Spleen (tissue), 11 donors: ENCODE data around the gene NOPCHAP1. TPM values are rescaled to one million over a fixed set of nuclear protein-coding genes. Genes with fewer than 3 reads are reported as not detected.
"Not testable (repeated sequence)": the region's sequence is repeated elsewhere in the genome, so short reads cannot be mapped to it uniquely, and the experiment has no call there.

Experiments
- DNase-seq: peaks from one replicate; pipeline ENCODE4 v3.0.0-alpha.2; 2020
- H3K27ac ChIP-seq, 8 donors: fragments of 200-600 bp; sonication (generic) in 7 of 8; 1 replicate in 4 of 8; 2 replicates in 4 of 8; pipeline versions ENCODE4 v1.5.0 to v1.8.0; 2016 to 2021; ENCODE audit warnings: inconsistent platforms in 4 of 8, mild to moderate bottlenecking in 4 of 8, moderate library complexity in 1 of 8
- H3K27me3 ChIP-seq, 7 donors: fragments of 200-600 bp; sonication (generic) in 6 of 7; replicated peaks in 1 of 7; 1 replicate in 4 of 7; 2 replicates in 3 of 7; pipeline versions ENCODE4 v1.5.0 to v1.8.0; 2016 to 2021; ENCODE audit warnings: inconsistent platforms in 3 of 7, mild to moderate bottlenecking in 1 of 7
- H3K36me3 ChIP-seq, 6 donors: fragments of 200-600 bp; sonication (generic) in 5 of 6; 1 replicate in 4 of 6; 2 replicates in 2 of 6; pipeline versions ENCODE4 v1.5.0 to v1.8.0; 2016 to 2021; ENCODE audit warnings: inconsistent platforms in 2 of 6
- H3K4me1 ChIP-seq, 6 donors: fragments of 200-600 bp; sonication (generic) in 5 of 6; 1 replicate in 3 of 6; 2 replicates in 3 of 6; pipeline versions ENCODE4 v1.5.0 to v1.8.0; 2016 to 2021; ENCODE audit warnings: inconsistent platforms in 3 of 6
- H3K4me3 ChIP-seq, 8 donors: fragments of 200-600 bp; sonication (generic) in 7 of 8; 1 replicate in 4 of 8; 2 replicates in 4 of 8; pipeline versions ENCODE4 v1.5.0 to v1.8.0; 2016 to 2021; ENCODE audit warnings: inconsistent platforms in 4 of 8, mild to moderate bottlenecking in 4 of 8, moderate library complexity in 2 of 8
- H3K9me3 ChIP-seq, 8 donors: fragments of 200-600 bp; sonication (generic) in 7 of 8; 1 replicate in 4 of 8; 2 replicates in 4 of 8; pipeline versions ENCODE4 v1.5.0 to v1.8.0; 2016 to 2021; ENCODE audit warnings: inconsistent platforms in 4 of 8
- POLR2A ChIP-seq, 3 donors: fragments of 450-650 bp; IDR thresholded peaks; one replicate each; pipeline ENCODE4 v1.5.1; 2017; ENCODE audit warnings: antibody characterized with exemption in 3 of 3, mild to moderate bottlenecking in 1 of 3
- POLR2AphosphoS5 ChIP-seq, 3 donors: sonication (generic); formaldehyde crosslinking; IDR thresholded peaks; one replicate each; pipeline ENCODE4 v1.5.1; 2017; ENCODE audit warnings: antibody characterized with exemption in 3 of 3
- WGBS, 5 donors: extraction: QIAGEN DNeasy Blood & Tissue Kit in 3 of 5; methylation state at CpG; one replicate each; pipeline versions ENCODE4 v1.1.5 to v1.1.7; 2013 to 2018; 5-methylcytosine and 5-hydroxymethylcytosine counted together
- intact Hi-C: fragments of 100-400 bp; cut with DNase I; formaldehyde crosslinking; loops from one replicate; pipeline ENCODE4 v1.15.0; 2023; ENCODE audit warnings: low total_unique reads
- polyA plus RNA-seq, 3 donors: library from polyadenylated mRNA; stranded (reverse); fragments of 200-250 nt; gene quantifications; one replicate each; pipeline ENCODE4 v1.2.1, GENCODE V29; 2013
- total RNA-seq, 7 donors: library from RNA; depleted of rRNA in 3 of 7; stranded (reverse); fragments of >200 nt in 3 of 7; fragmentation: NEBNext Ultra II Directional in 4 of 7; extraction: Animal tissue kit (Norgen Biotek cat#: 25700) in 4 of 7; gene quantifications; one replicate each; pipeline versions ENCODE4 v1.1.0 to v1.2.1, GENCODE V29; 2016 to 2021
- TF ChIP-seq, protein P1 (sequence below), 11 experiments: fragments of 200-600 bp in 7 of 11; fragments of 450-650 bp in 4 of 11; sonication (generic) in 4 of 11; IDR thresholded peaks in 8 of 11; conservative IDR thresholded peaks in 3 of 11; 1 replicate in 7 of 11; 2 replicates in 4 of 11; pipeline versions ENCODE4 v1.4.0 to v1.8.0; 2016 to 2021; ENCODE audit warnings: antibody characterized with exemption in 11 of 11, inconsistent platforms in 4 of 11, mild to moderate bottlenecking in 1 of 11
- donor health status: healthy with polysubstance abuse.
- donor health status: DM: no; HTN: no; CAD: no; lungs with moderate emphysema.
- donor health status: DM: no; HTN: no; CAD: no.
- donor health status: Bipolar disorder and iron deficiency.
- donor health status: healthy.
- donor health status: DM: no; HTN: no; CAD: no.
- donor health status: DM: yes; HTN: yes; CAD: no.

Gene NOPCHAP1
- total and polyA plus RNA-seq, 10 donors, result 2.5 to 15.1 (median 10.8) TPM

DNA sequence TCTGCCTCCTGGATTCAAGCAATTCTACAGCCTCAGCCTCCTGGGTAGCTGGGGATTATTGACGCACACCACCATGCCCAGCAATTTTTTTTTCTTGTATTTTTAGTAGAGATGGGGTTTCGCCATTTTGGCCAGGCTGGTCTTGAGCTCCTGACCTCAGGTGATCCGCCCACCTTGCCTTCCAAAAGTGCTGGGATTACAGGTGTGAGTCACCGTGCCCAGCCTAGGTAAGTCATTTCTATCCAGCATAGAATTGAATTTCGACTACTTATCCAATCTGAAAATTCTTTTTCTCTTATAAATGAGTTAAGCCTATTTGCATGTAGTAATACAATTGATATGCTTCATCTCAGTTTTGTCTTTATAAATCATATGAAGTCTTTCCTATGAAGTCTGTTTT lies 12.9 kb upstream of the NOPCHAP1 start:
- 91 to 97% (median 92%) methylated on average over 5 of the region's 5 CpGs for WGBS, 5 donors
- intact Hi-C loops, result no loop called here
- H3K4me3 ChIP-seq, result no peak overlapping the region
- no peak overlapping the region for H3K27ac ChIP-seq
- TF ChIP-seq POLR2A (IDR thresholded peaks at IDR 0.05) (no peak), POLR2AphosphoS5 (IDR thresholded peaks at IDR 0.05) (no peak)
- TF ChIP-seq, protein P1, sequence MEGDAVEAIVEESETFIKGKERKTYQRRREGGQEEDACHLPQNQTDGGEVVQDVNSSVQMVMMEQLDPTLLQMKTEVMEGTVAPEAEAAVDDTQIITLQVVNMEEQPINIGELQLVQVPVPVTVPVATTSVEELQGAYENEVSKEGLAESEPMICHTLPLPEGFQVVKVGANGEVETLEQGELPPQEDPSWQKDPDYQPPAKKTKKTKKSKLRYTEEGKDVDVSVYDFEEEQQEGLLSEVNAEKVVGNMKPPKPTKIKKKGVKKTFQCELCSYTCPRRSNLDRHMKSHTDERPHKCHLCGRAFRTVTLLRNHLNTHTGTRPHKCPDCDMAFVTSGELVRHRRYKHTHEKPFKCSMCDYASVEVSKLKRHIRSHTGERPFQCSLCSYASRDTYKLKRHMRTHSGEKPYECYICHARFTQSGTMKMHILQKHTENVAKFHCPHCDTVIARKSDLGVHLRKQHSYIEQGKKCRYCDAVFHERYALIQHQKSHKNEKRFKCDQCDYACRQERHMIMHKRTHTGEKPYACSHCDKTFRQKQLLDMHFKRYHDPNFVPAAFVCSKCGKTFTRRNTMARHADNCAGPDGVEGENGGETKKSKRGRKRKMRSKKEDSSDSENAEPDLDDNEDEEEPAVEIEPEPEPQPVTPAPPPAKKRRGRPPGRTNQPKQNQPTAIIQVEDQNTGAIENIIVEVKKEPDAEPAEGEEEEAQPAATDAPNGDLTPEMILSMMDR (IDR thresholded peaks at IDR 0.05 in 8 of 11, conservative IDR thresholded peaks at IDR 0.05 in 3 of 11), result no peak
- no peak for DNase-seq
- H3K27me3 ChIP-seq, result no peaks in the 10 kb centered on the region
- no peaks in the 10 kb centered on the region for H3K36me3 ChIP-seq
- no peaks in the 10 kb centered on the region for H3K9me3 ChIP-seq
- peaks cover 0 to 18% (median 0%) of the 10 kb centered on the region in 6 donors for H3K4me1 ChIP-seq

DNA sequence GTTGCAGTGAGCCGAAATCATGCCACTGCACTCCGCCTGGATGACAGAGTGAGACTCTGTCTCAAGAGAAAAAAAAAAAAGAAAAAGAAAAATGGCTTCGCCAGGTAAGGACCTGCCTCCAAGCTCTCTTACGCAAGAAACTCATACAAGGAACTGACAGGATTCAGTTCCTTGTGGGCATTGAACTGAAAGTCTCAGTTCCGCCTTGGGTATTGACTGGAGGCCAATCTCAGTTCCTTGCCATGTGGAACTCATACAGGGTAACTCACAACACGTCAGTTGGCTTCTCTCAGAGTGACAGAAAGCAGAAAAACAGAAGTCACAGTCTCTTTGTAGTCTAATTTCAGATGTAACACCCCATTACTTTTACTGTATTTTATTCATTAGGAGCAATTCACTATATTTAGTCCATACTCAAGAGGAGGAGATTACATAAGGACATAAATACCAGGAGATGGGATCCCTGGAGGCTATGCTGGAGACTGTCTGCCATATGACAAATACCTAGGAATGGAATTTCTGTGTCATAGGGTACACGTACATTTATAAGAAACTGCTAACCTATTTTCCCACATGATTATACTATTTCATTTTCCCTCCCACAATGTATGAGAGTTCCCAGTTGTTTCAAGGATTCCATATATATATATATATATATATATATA lies 11.4 kb upstream of the NOPCHAP1 start:
- H3K27ac ChIP-seq, result peak overlapping the region in 5 of 8 donors; percentile 6 to 74 (median 57)
- no peak overlapping the region for H3K4me3 ChIP-seq
- intact Hi-C loops, result no loop called here
- DNase-seq, result no peak
- no peaks in the 10 kb centered on the region for H3K27me3 ChIP-seq
- 56 to 74% (median 66%) methylated on average over 7 of the region's 7 CpGs for WGBS, 5 donors
- H3K36me3 ChIP-seq, result no peaks in the 10 kb centered on the region
- TF ChIP-seq, protein P1 (IDR thresholded peaks at IDR 0.05 in 8 of 11, conservative IDR thresholded peaks at IDR 0.05 in 3 of 11), result no peak
- TF ChIP-seq POLR2A (IDR thresholded peaks at IDR 0.05) (no peak), POLR2AphosphoS5 (IDR thresholded peaks at IDR 0.05) (peak in 1 of 3 donors; percentile 77)
- no peaks in the 10 kb centered on the region for H3K9me3 ChIP-seq
- H3K4me1 ChIP-seq, result peaks cover 0 to 18% (median 0%) of the 10 kb centered on the region in 6 donors

DNA sequence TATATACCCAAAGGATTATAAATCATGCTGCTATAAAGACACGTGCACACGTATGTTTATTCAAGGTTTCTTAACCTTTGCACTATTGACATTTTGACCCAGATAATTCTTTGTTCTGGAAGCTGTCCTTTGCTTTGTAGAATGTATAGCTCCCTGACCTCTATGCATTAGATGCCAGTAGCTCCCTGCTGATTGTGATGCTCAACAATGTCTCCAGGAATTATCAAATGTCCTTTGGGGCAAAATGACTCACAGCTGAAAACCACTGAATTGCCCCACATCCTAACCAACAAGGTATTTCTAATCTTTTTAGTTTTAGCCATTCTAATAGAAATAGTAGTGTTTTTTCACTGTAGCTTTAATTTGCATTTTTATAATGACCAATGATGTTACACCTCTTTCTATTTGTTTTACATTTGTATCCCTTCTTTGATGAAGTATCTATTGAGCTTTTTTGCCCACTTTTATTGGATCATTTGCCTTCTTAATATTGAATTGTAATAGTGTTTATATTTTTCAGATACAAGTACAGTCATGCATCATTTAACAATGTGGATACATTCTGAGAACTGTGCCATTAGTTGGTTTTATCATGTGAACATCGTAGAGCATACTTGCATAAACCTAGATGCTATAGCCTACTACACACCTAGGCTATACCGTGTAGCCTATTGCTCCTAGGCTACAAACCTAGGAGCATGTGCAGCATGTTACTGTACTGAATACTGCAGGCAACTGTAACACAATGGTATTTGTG lies 10.4 kb upstream of the NOPCHAP1 start:
- DNase-seq, result no peak
- Histone ChIP-seq H3K9me3 (no peaks in the 10 kb centered on the region), H3K4me3 (no peak overlapping the region), H3K36me3 (no peaks in the 10 kb centered on the region), H3K27me3 (no peaks in the 10 kb centered on the region), H3K27ac (no peak overlapping the region), H3K4me1 (peaks cover 0 to 18% (median 0%) of the 10 kb centered on the region in 6 donors)
- intact Hi-C loops, result no loop called here
- TF ChIP-seq POLR2A (IDR thresholded peaks at IDR 0.05), result no peak
- no peak for TF ChIP-seq POLR2AphosphoS5 (IDR thresholded peaks at IDR 0.05)
- TF ChIP-seq, protein P1 (IDR thresholded peaks at IDR 0.05 in 8 of 11, conservative IDR thresholded peaks at IDR 0.05 in 3 of 11), result no peak
- 67 to 86% (median 76%) methylated on average over 4 of the region's 4 CpGs for WGBS, 5 donors

DNA sequence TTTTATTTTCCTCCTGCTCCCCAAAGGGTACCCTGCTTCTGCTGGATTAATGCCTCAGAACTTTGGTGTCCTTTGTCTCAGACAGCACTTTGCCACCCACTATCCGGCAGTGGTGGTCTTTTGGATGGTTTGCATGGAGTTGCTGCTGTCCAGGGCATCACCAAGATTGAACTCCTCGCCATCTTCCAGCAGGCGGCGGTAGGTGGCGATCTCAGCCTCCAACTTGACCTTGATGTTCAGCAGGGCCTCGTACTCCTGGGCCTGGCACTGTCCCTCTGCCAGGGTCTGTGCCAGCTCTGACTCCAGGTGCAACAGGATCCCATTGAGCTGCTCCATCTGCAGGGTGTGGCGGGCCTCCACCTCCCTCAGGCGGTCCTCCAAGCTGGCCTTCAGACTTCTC lies 9.4 kb upstream of the NOPCHAP1 start:
- 81 to 91% (median 88%) methylated on average over 8 of the region's 8 CpGs for WGBS, 5 donors
- H3K27ac ChIP-seq, result no peak overlapping the region
- H3K9me3 ChIP-seq, result no peaks in the 10 kb centered on the region
- no peaks in the 10 kb centered on the region for H3K36me3 ChIP-seq
- DNase-seq, result no peak
- no peak for TF ChIP-seq POLR2A (IDR thresholded peaks at IDR 0.05)
- no peak for TF ChIP-seq POLR2AphosphoS5 (IDR thresholded peaks at IDR 0.05)
- TF ChIP-seq, protein P1 (IDR thresholded peaks at IDR 0.05 in 8 of 11, conservative IDR thresholded peaks at IDR 0.05 in 3 of 11), result no peak
- no peak overlapping the region for H3K4me3 ChIP-seq
- intact Hi-C loops, result no loop called here
- H3K27me3 ChIP-seq, result no peaks in the 10 kb centered on the region
- H3K4me1 ChIP-seq, result peaks cover 0 to 18% (median 0%) of the 10 kb centered on the region in 6 donors

DNA sequence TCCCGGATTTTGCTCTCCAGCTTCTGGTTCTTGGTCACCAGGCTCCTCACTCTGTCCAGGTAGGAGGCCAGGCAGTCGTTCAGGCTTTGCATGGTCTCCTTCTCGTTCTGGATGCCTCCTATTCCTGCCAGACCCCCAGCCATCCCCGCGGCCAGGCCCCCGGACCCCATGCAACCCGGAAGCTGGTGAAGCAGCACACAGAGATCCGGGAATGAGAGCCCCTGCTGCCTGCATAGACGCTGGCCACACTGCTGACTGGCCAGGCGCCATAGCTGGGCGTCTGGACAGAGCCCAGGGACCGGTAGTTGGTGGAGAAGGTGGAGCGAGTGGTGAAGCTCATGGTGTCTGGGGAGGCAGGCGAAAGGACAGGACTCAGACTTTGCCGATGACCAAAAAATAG lies 8.4 kb upstream of the NOPCHAP1 start:
- H3K27ac ChIP-seq, H3K36me3 ChIP-seq, H3K27me3 ChIP-seq, DNase-seq, H3K4me3 ChIP-seq, H3K9me3 ChIP-seq, intact Hi-C loops: not testable (repeated sequence)
- peaks cover 0 to 18% (median 0%) of the 10 kb centered on the region in 6 donors for H3K4me1 ChIP-seq
- WGBS, 5 donors, result 89 to 96% (median 91%) methylated on average over 15 of the region's 15 CpGs
